ENCODE results near the gene NTNG2.

The NTNG2 gene

DNA sequence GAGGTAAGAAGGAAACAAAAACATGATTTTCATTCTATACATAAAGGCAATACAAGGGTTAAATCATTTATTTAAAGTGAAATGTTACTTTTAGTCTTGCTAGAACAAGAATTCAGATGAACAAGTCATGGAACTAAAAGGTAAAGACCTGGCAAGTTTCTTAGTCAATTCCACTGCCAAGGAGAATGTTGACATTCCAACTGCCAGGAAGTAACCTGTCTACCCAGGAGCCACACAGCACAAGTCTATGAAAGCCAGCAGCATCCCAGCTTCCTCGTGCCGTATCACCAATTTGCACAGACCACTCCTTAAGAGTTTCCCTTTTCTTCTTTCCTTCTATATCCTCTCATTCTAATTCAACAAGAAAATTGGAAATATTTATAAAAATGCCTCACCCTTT lies 113.0 kb downstream of the NTNG2 start:
- TF ChIP-seq PPARA (CRISPR knock-in tag; IDR thresholded peaks at IDR 0.05; ENCODE audit: borderline replicate concordance) (no peak), ZNF565 (CRISPR knock-in tag; conservative IDR thresholded peaks at IDR 0.05; ENCODE audit: low read depth) (no peak), ZNF8 (CRISPR knock-in tag; IDR thresholded peaks at IDR 0.05) (no peak), SNAI2 (CRISPR knock-in tag; IDR thresholded peaks at IDR 0.05) (no peak), OSR1 (CRISPR knock-in tag; IDR thresholded peaks at IDR 0.05) (no peak), ZFP30 (CRISPR knock-in tag; IDR thresholded peaks at IDR 0.05) (no peak), ISL1 (CRISPR knock-in tag; IDR thresholded peaks at IDR 0.05) (no peak), CSDC2 (CRISPR knock-in tag; IDR thresholded peaks at IDR 0.05) (no peak), ARNTL (CRISPR knock-in tag; IDR thresholded peaks at IDR 0.05; ENCODE audit: borderline replicate concordance, low read depth) (no peak), TCF4 (CRISPR knock-in tag; IDR thresholded peaks at IDR 0.05; ENCODE audit: borderline replicate concordance) (no peak), GLIS3 (CRISPR knock-in tag; IDR thresholded peaks at IDR 0.05) (no peak)
- TF ChIP-seq, protein P1, sequence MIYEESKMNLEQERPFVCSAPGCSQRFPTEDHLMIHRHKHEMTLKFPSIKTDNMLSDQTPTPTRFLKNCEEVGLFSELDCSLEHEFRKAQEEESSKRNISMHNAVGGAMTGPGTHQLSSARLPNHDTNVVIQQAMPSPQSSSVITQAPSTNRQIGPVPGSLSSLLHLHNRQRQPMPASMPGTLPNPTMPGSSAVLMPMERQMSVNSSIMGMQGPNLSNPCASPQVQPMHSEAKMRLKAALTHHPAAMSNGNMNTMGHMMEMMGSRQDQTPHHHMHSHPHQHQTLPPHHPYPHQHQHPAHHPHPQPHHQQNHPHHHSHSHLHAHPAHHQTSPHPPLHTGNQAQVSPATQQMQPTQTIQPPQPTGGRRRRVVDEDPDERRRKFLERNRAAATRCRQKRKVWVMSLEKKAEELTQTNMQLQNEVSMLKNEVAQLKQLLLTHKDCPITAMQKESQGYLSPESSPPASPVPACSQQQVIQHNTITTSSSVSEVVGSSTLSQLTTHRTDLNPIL (CRISPR knock-in tag; IDR thresholded peaks at IDR 0.05; ENCODE audit: low read depth) = no peak
- TF ChIP-seq, protein P2, sequence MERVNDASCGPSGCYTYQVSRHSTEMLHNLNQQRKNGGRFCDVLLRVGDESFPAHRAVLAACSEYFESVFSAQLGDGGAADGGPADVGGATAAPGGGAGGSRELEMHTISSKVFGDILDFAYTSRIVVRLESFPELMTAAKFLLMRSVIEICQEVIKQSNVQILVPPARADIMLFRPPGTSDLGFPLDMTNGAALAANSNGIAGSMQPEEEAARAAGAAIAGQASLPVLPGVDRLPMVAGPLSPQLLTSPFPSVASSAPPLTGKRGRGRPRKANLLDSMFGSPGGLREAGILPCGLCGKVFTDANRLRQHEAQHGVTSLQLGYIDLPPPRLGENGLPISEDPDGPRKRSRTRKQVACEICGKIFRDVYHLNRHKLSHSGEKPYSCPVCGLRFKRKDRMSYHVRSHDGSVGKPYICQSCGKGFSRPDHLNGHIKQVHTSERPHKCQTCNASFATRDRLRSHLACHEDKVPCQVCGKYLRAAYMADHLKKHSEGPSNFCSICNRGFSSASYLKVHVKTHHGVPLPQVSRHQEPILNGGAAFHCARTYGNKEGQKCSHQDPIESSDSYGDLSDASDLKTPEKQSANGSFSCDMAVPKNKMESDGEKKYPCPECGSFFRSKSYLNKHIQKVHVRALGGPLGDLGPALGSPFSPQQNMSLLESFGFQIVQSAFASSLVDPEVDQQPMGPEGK (CRISPR knock-in tag; IDR thresholded peaks at IDR 0.05; ENCODE audit: borderline replicate concordance) = no peak
- TF ChIP-seq, protein P3, sequence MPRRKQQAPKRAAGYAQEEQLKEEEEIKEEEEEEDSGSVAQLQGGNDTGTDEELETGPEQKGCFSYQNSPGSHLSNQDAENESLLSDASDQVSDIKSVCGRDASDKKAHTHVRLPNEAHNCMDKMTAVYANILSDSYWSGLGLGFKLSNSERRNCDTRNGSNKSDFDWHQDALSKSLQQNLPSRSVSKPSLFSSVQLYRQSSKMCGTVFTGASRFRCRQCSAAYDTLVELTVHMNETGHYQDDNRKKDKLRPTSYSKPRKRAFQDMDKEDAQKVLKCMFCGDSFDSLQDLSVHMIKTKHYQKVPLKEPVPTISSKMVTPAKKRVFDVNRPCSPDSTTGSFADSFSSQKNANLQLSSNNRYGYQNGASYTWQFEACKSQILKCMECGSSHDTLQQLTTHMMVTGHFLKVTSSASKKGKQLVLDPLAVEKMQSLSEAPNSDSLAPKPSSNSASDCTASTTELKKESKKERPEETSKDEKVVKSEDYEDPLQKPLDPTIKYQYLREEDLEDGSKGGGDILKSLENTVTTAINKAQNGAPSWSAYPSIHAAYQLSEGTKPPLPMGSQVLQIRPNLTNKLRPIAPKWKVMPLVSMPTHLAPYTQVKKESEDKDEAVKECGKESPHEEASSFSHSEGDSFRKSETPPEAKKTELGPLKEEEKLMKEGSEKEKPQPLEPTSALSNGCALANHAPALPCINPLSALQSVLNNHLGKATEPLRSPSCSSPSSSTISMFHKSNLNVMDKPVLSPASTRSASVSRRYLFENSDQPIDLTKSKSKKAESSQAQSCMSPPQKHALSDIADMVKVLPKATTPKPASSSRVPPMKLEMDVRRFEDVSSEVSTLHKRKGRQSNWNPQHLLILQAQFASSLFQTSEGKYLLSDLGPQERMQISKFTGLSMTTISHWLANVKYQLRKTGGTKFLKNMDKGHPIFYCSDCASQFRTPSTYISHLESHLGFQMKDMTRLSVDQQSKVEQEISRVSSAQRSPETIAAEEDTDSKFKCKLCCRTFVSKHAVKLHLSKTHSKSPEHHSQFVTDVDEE (CRISPR knock-in tag; IDR thresholded peaks at IDR 0.05) = no peak
- TF ChIP-seq, protein P4, sequence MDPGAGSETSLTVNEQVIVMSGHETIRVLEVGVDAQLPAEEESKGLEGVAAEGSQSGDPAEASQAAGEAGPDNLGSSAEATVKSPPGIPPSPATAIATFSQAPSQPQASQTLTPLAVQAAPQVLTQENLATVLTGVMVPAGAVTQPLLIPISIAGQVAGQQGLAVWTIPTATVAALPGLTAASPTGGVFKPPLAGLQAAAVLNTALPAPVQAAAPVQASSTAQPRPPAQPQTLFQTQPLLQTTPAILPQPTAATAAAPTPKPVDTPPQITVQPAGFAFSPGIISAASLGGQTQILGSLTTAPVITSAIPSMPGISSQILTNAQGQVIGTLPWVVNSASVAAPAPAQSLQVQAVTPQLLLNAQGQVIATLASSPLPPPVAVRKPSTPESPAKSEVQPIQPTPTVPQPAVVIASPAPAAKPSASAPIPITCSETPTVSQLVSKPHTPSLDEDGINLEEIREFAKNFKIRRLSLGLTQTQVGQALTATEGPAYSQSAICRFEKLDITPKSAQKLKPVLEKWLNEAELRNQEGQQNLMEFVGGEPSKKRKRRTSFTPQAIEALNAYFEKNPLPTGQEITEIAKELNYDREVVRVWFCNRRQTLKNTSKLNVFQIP (CRISPR knock-in tag; IDR thresholded peaks at IDR 0.05; ENCODE audit: borderline replicate concordance, low read depth) = no peak
- ATAC-seq = no peak

- TF ChIP-seq BACH2 (CRISPR knock-in tag; IDR thresholded peaks at IDR 0.05; ENCODE audit: borderline replicate concordance) = no peak
- TF ChIP-seq, protein P5, sequence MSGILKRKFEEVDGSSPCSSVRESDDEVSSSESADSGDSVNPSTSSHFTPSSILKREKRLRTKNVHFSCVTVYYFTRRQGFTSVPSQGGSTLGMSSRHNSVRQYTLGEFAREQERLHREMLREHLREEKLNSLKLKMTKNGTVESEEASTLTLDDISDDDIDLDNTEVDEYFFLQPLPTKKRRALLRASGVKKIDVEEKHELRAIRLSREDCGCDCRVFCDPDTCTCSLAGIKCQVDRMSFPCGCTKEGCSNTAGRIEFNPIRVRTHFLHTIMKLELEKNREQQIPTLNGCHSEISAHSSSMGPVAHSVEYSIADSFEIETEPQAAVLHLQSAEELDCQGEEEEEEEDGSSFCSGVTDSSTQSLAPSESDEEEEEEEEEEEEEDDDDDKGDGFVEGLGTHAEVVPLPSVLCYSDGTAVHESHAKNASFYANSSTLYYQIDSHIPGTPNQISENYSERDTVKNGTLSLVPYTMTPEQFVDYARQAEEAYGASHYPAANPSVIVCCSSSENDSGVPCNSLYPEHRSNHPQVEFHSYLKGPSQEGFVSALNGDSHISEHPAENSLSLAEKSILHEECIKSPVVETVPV (CRISPR knock-in tag; IDR thresholded peaks at IDR 0.05) = no peak
- no peak for TF ChIP-seq ZNF70 (CRISPR knock-in tag; IDR thresholded peaks at IDR 0.05)
- TF ChIP-seq, protein P3 (CRISPR knock-in tag; IDR thresholded peaks at IDR 0.05) = no peak
- ATAC-seq = no peak
Observed at GRCh38 chr9:132283165-132283564, 121.3 kb downstream of the NTNG2 start.

GRCh38 chr9:132283863-132284262 lies 122.0 kb downstream of the NTNG2 start:
- ATAC-seq = peak; percentile 56; the same call in 2 of the 3 replicates
- TF ChIP-seq ZNF565 (CRISPR knock-in tag; conservative IDR thresholded peaks at IDR 0.05; ENCODE audit: low read depth) = no peak
- TF ChIP-seq ZFP30 (CRISPR knock-in tag; IDR thresholded peaks at IDR 0.05) = no peak
- TF ChIP-seq, protein P5 (CRISPR knock-in tag; IDR thresholded peaks at IDR 0.05) = no peak
- TF ChIP-seq, protein P2 (CRISPR knock-in tag; IDR thresholded peaks at IDR 0.05; ENCODE audit: borderline replicate concordance) = no peak
- TF ChIP-seq GLIS3 (CRISPR knock-in tag; IDR thresholded peaks at IDR 0.05) = no peak
- TF ChIP-seq, protein P1 (CRISPR knock-in tag; IDR thresholded peaks at IDR 0.05; ENCODE audit: low read depth) = no peak
- TF ChIP-seq TCF4 (CRISPR knock-in tag; IDR thresholded peaks at IDR 0.05; ENCODE audit: borderline replicate concordance) = no peak
